ENCODE results near the gene USP53. TPM values are rescaled to one million over a fixed set of nuclear protein-coding genes. Genes with fewer than 3 reads are reported as not detected.

USP53 gene
- total RNA-seq, 1 experiment from 2014 or later = 31.0 TPM

GRCh38 chr4:119304431-119304830 lies 91.9 kb downstream of the USP53 start:
- peaks cover 12% of the 10 kb centered on the region for H3K4me1 Mint-ChIP-seq (ENCODE audit: low read depth, unreplicated experiment)
- CTCF ChIA-PET = no interaction called here
- no peak for DNase-seq
- no peak overlapping the region for H3K4me3 Mint-ChIP-seq (ENCODE audit: low read depth, unreplicated experiment)
- no peak for TF ChIP-seq CTCF (IDR thresholded peaks at IDR 0.05; ENCODE audit: unreplicated experiment)
- H3K27ac Mint-ChIP-seq (ENCODE audit: unreplicated experiment) = no peak overlapping the region
- H3K36me3 Mint-ChIP-seq (ENCODE audit: insufficient read depth, unreplicated experiment) = peaks cover 14% of the 10 kb centered on the region
- intact Hi-C loops (cut with micrococcal nuclease; ENCODE audit: unreplicated experiment) = loop anchor here (5.0 kb wide), 1 partner anchor 322 kb away; no protein-coding TSS in a partner anchor
- H3K9me3 Mint-ChIP-seq (ENCODE audit: low read depth, unreplicated experiment) = no peaks in the 10 kb centered on the region
- no TSS peak for BruUV-seq (replicated peaks)
- no peaks in the 10 kb centered on the region for H3K27me3 Mint-ChIP-seq (ENCODE audit: unreplicated experiment)

- Mint-ChIP-seq H3K9me3 (ENCODE audit: low read depth, unreplicated experiment) (no peaks in the 10 kb centered on the region), H3K36me3 (ENCODE audit: insufficient read depth, unreplicated experiment) (no peaks in the 10 kb centered on the region), H3K4me1 (ENCODE audit: low read depth, unreplicated experiment) (peaks cover 8% of the 10 kb centered on the region), H3K27me3 (ENCODE audit: unreplicated experiment) (no peaks in the 10 kb centered on the region), H3K4me3 (ENCODE audit: low read depth, unreplicated experiment) (no peak overlapping the region), H3K27ac (ENCODE audit: unreplicated experiment) (no peak overlapping the region)
- CTCF ChIA-PET = no interaction called here
- intact Hi-C loops (cut with micrococcal nuclease; ENCODE audit: unreplicated experiment) = no loop called here
- TF ChIP-seq CTCF (IDR thresholded peaks at IDR 0.05; ENCODE audit: unreplicated experiment) = no peak
- DNase-seq = no peak
- no TSS peak for BruUV-seq (replicated peaks)
Measured at GRCh38 chr4:119307606-119308005, 95.1 kb downstream of the USP53 start.

- no peak overlapping the region for H3K4me3 Mint-ChIP-seq (ENCODE audit: low read depth, unreplicated experiment)
- TF ChIP-seq CTCF (IDR thresholded peaks at IDR 0.05; ENCODE audit: unreplicated experiment) = no peak
- H3K27me3 Mint-ChIP-seq (ENCODE audit: unreplicated experiment) = no peaks in the 10 kb centered on the region
- H3K9me3 Mint-ChIP-seq (ENCODE audit: low read depth, unreplicated experiment) = no peaks in the 10 kb centered on the region
- no peak for DNase-seq
- intact Hi-C loops (cut with micrococcal nuclease; ENCODE audit: unreplicated experiment) = loop anchor here (5.0 to 10.0 kb wide), 2 partner anchors 294 to 741 kb away; no protein-coding TSS in a partner anchor
- CTCF ChIA-PET = interaction anchor here (1.1 kb wide), 1 partner anchor 11 kb away, joined by 3 read pairs; no protein-coding TSS in a partner anchor
- no peaks in the 10 kb centered on the region for H3K36me3 Mint-ChIP-seq (ENCODE audit: insufficient read depth, unreplicated experiment)
- no peak overlapping the region for H3K27ac Mint-ChIP-seq (ENCODE audit: unreplicated experiment)
- H3K4me1 Mint-ChIP-seq (ENCODE audit: low read depth, unreplicated experiment) = no peaks in the 10 kb centered on the region
- no TSS peak for BruUV-seq (replicated peaks)
Measured at GRCh38 chr4:119310826-119311225, 98.3 kb downstream of the USP53 start.

- H3K27ac Mint-ChIP-seq (ENCODE audit: unreplicated experiment) = no peak overlapping the region
- H3K9me3 Mint-ChIP-seq (ENCODE audit: low read depth, unreplicated experiment) = no peaks in the 10 kb centered on the region
- CTCF ChIA-PET = no interaction called here
- H3K36me3 Mint-ChIP-seq (ENCODE audit: insufficient read depth, unreplicated experiment) = no peaks in the 10 kb centered on the region
- DNase-seq = no peak
- TF ChIP-seq CTCF (IDR thresholded peaks at IDR 0.05; ENCODE audit: unreplicated experiment) = no peak
- intact Hi-C loops (cut with micrococcal nuclease; ENCODE audit: unreplicated experiment) = loop anchor here (5.0 to 10.0 kb wide), 2 partner anchors 292 to 739 kb away; no protein-coding TSS in a partner anchor
- no TSS peak for BruUV-seq (replicated peaks)
- H3K27me3 Mint-ChIP-seq (ENCODE audit: unreplicated experiment) = no peaks in the 10 kb centered on the region
- no peak overlapping the region for H3K4me3 Mint-ChIP-seq (ENCODE audit: low read depth, unreplicated experiment)
- no peaks in the 10 kb centered on the region for H3K4me1 Mint-ChIP-seq (ENCODE audit: low read depth, unreplicated experiment)
Measured at GRCh38 chr4:119313237-119313636, 100.7 kb downstream of the USP53 start.
